ENCODE measurements around the gene PRDX3.
"Not testable (repeated sequence)": the region's sequence is repeated elsewhere in the genome, so short reads cannot be mapped to it uniquely, and the experiment has no call there.

PRDX3 gene

GRCh38 chr10:119149157-119149556, 29.5 kb downstream of the PRDX3 start:
- H3K4me3 ChIP-seq (replicated peaks; ENCODE audit: low read depth, low read length): no peak overlapping the region
- H3K36me3 ChIP-seq (ENCODE audit: control insufficient read depth, insufficient read depth, low read length): peaks cover 8% of the 10 kb centered on the region
- TF ChIP-seq, protein P1, sequence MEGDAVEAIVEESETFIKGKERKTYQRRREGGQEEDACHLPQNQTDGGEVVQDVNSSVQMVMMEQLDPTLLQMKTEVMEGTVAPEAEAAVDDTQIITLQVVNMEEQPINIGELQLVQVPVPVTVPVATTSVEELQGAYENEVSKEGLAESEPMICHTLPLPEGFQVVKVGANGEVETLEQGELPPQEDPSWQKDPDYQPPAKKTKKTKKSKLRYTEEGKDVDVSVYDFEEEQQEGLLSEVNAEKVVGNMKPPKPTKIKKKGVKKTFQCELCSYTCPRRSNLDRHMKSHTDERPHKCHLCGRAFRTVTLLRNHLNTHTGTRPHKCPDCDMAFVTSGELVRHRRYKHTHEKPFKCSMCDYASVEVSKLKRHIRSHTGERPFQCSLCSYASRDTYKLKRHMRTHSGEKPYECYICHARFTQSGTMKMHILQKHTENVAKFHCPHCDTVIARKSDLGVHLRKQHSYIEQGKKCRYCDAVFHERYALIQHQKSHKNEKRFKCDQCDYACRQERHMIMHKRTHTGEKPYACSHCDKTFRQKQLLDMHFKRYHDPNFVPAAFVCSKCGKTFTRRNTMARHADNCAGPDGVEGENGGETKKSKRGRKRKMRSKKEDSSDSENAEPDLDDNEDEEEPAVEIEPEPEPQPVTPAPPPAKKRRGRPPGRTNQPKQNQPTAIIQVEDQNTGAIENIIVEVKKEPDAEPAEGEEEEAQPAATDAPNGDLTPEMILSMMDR (IDR thresholded peaks at IDR 0.05; ENCODE audit: insufficient read depth, low read length, poor library complexity, severe bottlenecking): no peak
- DNase-seq (ENCODE audit: extremely low read depth, insufficient read length): no peak
- H3K27me3 ChIP-seq (replicated peaks; ENCODE audit: control insufficient read depth, insufficient read depth, low read length): no peaks in the 10 kb centered on the region

GRCh38 chr10:119143657-119144056, 35.0 kb downstream of the PRDX3 start:
- peaks cover 11% of the 10 kb centered on the region for H3K36me3 ChIP-seq (ENCODE audit: control insufficient read depth, insufficient read depth, low read length)
- no peak for DNase-seq (ENCODE audit: extremely low read depth, insufficient read length)

GRCh38 chr10:119140603-119141245, 37.9 kb downstream of the PRDX3 start:
- no peaks in the 10 kb centered on the region for H3K27me3 ChIP-seq (replicated peaks; ENCODE audit: control insufficient read depth, insufficient read depth, low read length)
- DNase-seq (ENCODE audit: extremely low read depth, insufficient read length): no peak
- TF ChIP-seq, protein P1 (IDR thresholded peaks at IDR 0.05; ENCODE audit: insufficient read depth, low read length, poor library complexity, severe bottlenecking): no peak
- peaks cover 7% of the 10 kb centered on the region for H3K36me3 ChIP-seq (ENCODE audit: control insufficient read depth, insufficient read depth, low read length)
- no peak overlapping the region for H3K4me3 ChIP-seq (replicated peaks; ENCODE audit: low read depth, low read length)

More at GRCh38 chr10:119143657-119144056, 35.0 kb downstream of the PRDX3 start:
- Histone ChIP-seq H3K4me3 (replicated peaks; ENCODE audit: low read depth, low read length) (no peak overlapping the region), H3K27me3 (replicated peaks; ENCODE audit: control insufficient read depth, insufficient read depth, low read length) (no peaks in the 10 kb centered on the region)
- TF ChIP-seq, protein P1 (IDR thresholded peaks at IDR 0.05; ENCODE audit: insufficient read depth, low read length, poor library complexity, severe bottlenecking): no peak

DNA sequence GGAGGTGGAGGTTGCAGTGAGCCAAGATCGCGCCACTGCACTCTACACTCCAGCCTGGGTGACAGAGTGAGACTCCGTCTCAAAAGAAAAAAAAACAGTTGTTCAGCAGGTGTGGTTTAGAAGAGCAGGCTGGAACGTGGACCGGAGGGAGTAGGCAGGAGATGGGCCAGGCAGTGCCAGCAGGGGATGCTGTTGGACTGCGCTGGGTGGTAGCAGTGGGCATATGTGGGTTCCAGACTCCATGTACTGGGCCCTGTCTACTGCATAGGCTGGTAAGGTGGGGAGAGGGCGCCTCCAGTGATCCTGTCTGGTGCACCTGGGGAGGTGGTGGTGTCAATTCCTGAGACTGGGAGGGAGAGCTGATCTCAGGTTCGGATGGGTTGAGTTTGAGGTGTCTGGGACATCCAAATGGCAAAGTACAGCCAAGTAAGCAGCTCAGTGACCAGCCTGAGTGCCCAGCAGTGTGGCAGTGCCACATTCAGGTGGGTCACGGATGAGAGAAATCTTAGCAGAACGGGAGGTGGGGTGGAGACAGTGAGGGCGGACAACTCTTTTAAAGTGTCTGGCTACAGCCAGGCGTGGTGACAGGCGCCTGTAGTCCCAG, 39.0 kb downstream of the PRDX3 start:
- TF ChIP-seq, protein P1 (IDR thresholded peaks at IDR 0.05; ENCODE audit: insufficient read depth, low read length, poor library complexity, severe bottlenecking): peak; percentile 63
- Histone ChIP-seq H3K36me3 (ENCODE audit: control insufficient read depth, insufficient read depth, low read length) (peaks cover 7% of the 10 kb centered on the region), H3K4me3 (replicated peaks; ENCODE audit: low read depth, low read length) (no peak overlapping the region), H3K27me3 (replicated peaks; ENCODE audit: control insufficient read depth, insufficient read depth, low read length) (no peaks in the 10 kb centered on the region)
- DNase-seq (ENCODE audit: extremely low read depth, insufficient read length): no peak

GRCh38 chr10:119138346-119139306, 40.0 kb downstream of the PRDX3 start:
- Histone ChIP-seq H3K27me3 (replicated peaks; ENCODE audit: control insufficient read depth, insufficient read depth, low read length) (no peaks in the 10 kb centered on the region), H3K36me3 (ENCODE audit: control insufficient read depth, insufficient read depth, low read length) (peaks cover 9% of the 10 kb centered on the region), H3K4me3 (replicated peaks; ENCODE audit: low read depth, low read length) (no peak overlapping the region)
- no peak for DNase-seq (ENCODE audit: extremely low read depth, insufficient read length)
- TF ChIP-seq, protein P1 (IDR thresholded peaks at IDR 0.05; ENCODE audit: insufficient read depth, low read length, poor library complexity, severe bottlenecking): no peak

GRCh38 chr10:119137878-119138277, 40.7 kb downstream of the PRDX3 start:
- H3K36me3 ChIP-seq (ENCODE audit: control insufficient read depth, insufficient read depth, low read length): peaks cover 12% of the 10 kb centered on the region
- H3K4me3 ChIP-seq (replicated peaks; ENCODE audit: low read depth, low read length); H3K27me3 ChIP-seq (replicated peaks; ENCODE audit: control insufficient read depth, insufficient read depth, low read length); DNase-seq (ENCODE audit: extremely low read depth, insufficient read length): not testable (repeated sequence)

All from GM06990 (cell line).